OCI-LY3 (cell line): ENCODE data around the gene MZF1.

Source experiments
- H2AFZ ChIP-seq: fragments of 200-600, 300-600 bp; shearing (Covaris generic); 2 replicates; pipeline ENCODE4 v1.6.0; 2014; ENCODE audit warnings: antibody characterized with exemption, low read depth, low read length
- H3K27ac ChIP-seq: fragments of 200-600, 300-600 bp; sonication (generic); 2 replicates; pipeline ENCODE4 v1.5.1; 2014; ENCODE audit warnings: mild to moderate bottlenecking, low read length, moderate library complexity, mixed read lengths
- H3K27me3 ChIP-seq: fragments of 200-600, 300-600 bp; sonication (generic); 2 replicates; pipeline ENCODE4 v1.6.1; 2014; ENCODE audit warnings: low read depth, low read length, mixed read lengths
- H3K36me3 ChIP-seq: fragments of 200-600, 300-600 bp; sonication (generic); replicated peaks from 2 replicates; pipeline ENCODE3; 2014; ENCODE audit warnings: low read depth, low read length, mixed read lengths
- H3K4me1 ChIP-seq: fragments of 300-600, 200-600 bp; sonication (generic); 2 replicates; pipeline ENCODE4 v1.6.1; 2014; ENCODE audit warnings: low read length, mixed read lengths
- H3K4me2 ChIP-seq: fragments of 200-600, 300-600 bp; sonication (generic); 2 replicates; pipeline ENCODE4 v1.6.1; 2014; ENCODE audit warnings: low read length, mixed read lengths
- H3K4me3 ChIP-seq: fragments of 300-600, 200-600 bp; sonication (generic); 2 replicates; pipeline ENCODE4 v1.5.1; 2014; ENCODE audit warnings: antibody characterized with exemption, mild to moderate bottlenecking, low read length, moderate library complexity
- H3K79me2 ChIP-seq: fragments of 300-600, 200-600 bp; shearing (Covaris generic); 2 replicates; pipeline ENCODE4 v1.6.1; 2014; ENCODE audit warnings: mild to moderate bottlenecking, low read length, mixed read lengths
- H3K9ac ChIP-seq: fragments of 300-600, 200-600 bp; shearing (Covaris generic); 2 replicates; pipeline ENCODE4 v1.6.0; 2014; ENCODE audit warnings: mild to moderate bottlenecking, low read length, moderate library complexity
- H3K9me3 ChIP-seq: fragments of 200-600, 300-600 bp; shearing (Covaris generic); 2 replicates; pipeline ENCODE4 v1.6.1; 2014; ENCODE audit warnings: low read length, mixed read lengths; ENCODE audit not compliant: insufficient read depth
- H4K20me1 ChIP-seq: fragments of 200-600, 300-600 bp; sonication (generic); 2 replicates; pipeline ENCODE4 v1.6.1; 2016; ENCODE audit warnings: low read length, mixed read lengths; ENCODE audit not compliant: insufficient read depth
- CTCF ChIP-seq: fragments of 200-600, 300-600 bp; sonication (generic); IDR thresholded peaks from 2 replicates; pipeline ENCODE4 v1.5.1; 2014; ENCODE audit warnings: antibody characterized with exemption, low read length, low read depth
- EZH2phosphoT487 ChIP-seq: fragments of 200-600 bp; shearing (Covaris generic); IDR thresholded peaks from 2 replicates; pipeline ENCODE4 v1.6.1; 2018; ENCODE audit warnings: antibody characterized with exemption, mixed run types, low read depth

MZF1 gene

GRCh38 chr19:58562122-58563033 lies 10.8 kb downstream of the MZF1 start:
- Histone ChIP-seq H3K9ac (no peak overlapping the region), H3K36me3 (peaks cover 22% of the 10 kb centered on the region), H3K79me2 (peaks cover 42% of the 10 kb centered on the region), H3K4me1 (peaks cover 13% of the 10 kb centered on the region), H3K27me3 (no peaks in the 10 kb centered on the region), H3K27ac (no peak overlapping the region), H3K4me3 (no peak overlapping the region), H3K9me3 (no peaks in the 10 kb centered on the region), H3K4me2 (no peak overlapping the region), H2AFZ (no peak overlapping the region), H4K20me1 (no peaks in the 10 kb centered on the region)
- TF ChIP-seq CTCF (no peak), EZH2phosphoT487 (no peak)

GRCh38 chr19:58561373-58562121 lies 11.6 kb downstream of the MZF1 start:
- no peak overlapping the region for H3K27ac ChIP-seq
- peaks cover 18% of the 10 kb centered on the region for H3K36me3 ChIP-seq
- no peaks in the 10 kb centered on the region for H4K20me1 ChIP-seq
- no peaks in the 10 kb centered on the region for H3K27me3 ChIP-seq
- H3K79me2 ChIP-seq: peaks cover 51% of the 10 kb centered on the region
- H2AFZ ChIP-seq: no peak overlapping the region
- TF ChIP-seq EZH2phosphoT487 (no peak), CTCF (no peak)
- H3K4me1 ChIP-seq: peaks cover 20% of the 10 kb centered on the region
- H3K4me3 ChIP-seq: no peak overlapping the region
- H3K4me2 ChIP-seq: no peak overlapping the region
- H3K9ac ChIP-seq: no peak overlapping the region
- H3K9me3 ChIP-seq: no peaks in the 10 kb centered on the region

GRCh38 chr19:58560921-58561320 lies 12.2 kb downstream of the MZF1 start:
- Histone ChIP-seq H4K20me1 (no peaks in the 10 kb centered on the region), H3K4me1 (peaks cover 17% of the 10 kb centered on the region), H3K27ac (no peak overlapping the region), H3K4me2 (no peak overlapping the region), H3K4me3 (no peak overlapping the region), H3K27me3 (no peaks in the 10 kb centered on the region), H3K9ac (no peak overlapping the region), H2AFZ (no peak overlapping the region), H3K36me3 (peaks cover 24% of the 10 kb centered on the region), H3K9me3 (no peaks in the 10 kb centered on the region), H3K79me2 (peaks cover 57% of the 10 kb centered on the region)
- TF ChIP-seq EZH2phosphoT487 (no peak), CTCF (no peak)
